GM18909 (cell line): ENCODE measurements around the gene IL1RAPL1.

Experiments used
- ATAC-seq: cut with Tn5 transposase; IDR thresholded peaks from one replicate; pipeline ENCODE4 v1.9.1; 2021; ENCODE audit warnings: mild to moderate bottlenecking; ENCODE audit not compliant: unreplicated experiment, poor library complexity

The IL1RAPL1 gene

GRCh38 chrX:28920153-28920943 is 333.1 kb downstream of the IL1RAPL1 start:
- ATAC-seq = no peak

GRCh38 chrX:28922106-28922505 is 334.9 kb downstream of the IL1RAPL1 start:
- ATAC-seq = no peak

- ATAC-seq = no peak
Measured at GRCh38 chrX:28946846-28947245, 359.6 kb downstream of the IL1RAPL1 start.

GRCh38 chrX:28960063-28960462 is 372.8 kb downstream of the IL1RAPL1 start:
- no peak for ATAC-seq

GRCh38 chrX:28966331-28966730 is 379.1 kb downstream of the IL1RAPL1 start:
- ATAC-seq = no peak

- ATAC-seq = no peak
Measured at GRCh38 chrX:28969126-28969525, 381.9 kb downstream of the IL1RAPL1 start.

GRCh38 chrX:28979877-28980276 is 392.6 kb downstream of the IL1RAPL1 start:
- no peak for ATAC-seq

- ATAC-seq = no peak
Measured at GRCh38 chrX:28981952-28982351, 394.7 kb downstream of the IL1RAPL1 start.

- no peak for ATAC-seq
Measured at GRCh38 chrX:28988246-28988645, 401.0 kb downstream of the IL1RAPL1 start.

- ATAC-seq = no peak
Measured at GRCh38 chrX:28997706-28998463, 410.6 kb downstream of the IL1RAPL1 start.

GRCh38 chrX:28998609-28999135 is 411.4 kb downstream of the IL1RAPL1 start:
- no peak for ATAC-seq

- ATAC-seq = no peak
Measured at GRCh38 chrX:29012867-29013266, 425.6 kb downstream of the IL1RAPL1 start.

GRCh38 chrX:29023207-29023606 is 436.0 kb downstream of the IL1RAPL1 start:
- no peak for ATAC-seq

GRCh38 chrX:29024871-29025270 is 437.6 kb downstream of the IL1RAPL1 start:
- no peak for ATAC-seq

- no peak for ATAC-seq
Measured at GRCh38 chrX:29039501-29039900, 452.3 kb downstream of the IL1RAPL1 start.

GRCh38 chrX:29040160-29040559 is 452.9 kb downstream of the IL1RAPL1 start:
- no peak for ATAC-seq

- no peak for ATAC-seq
Measured at GRCh38 chrX:29042341-29042740, 455.1 kb downstream of the IL1RAPL1 start.

GRCh38 chrX:29043746-29044145 is 456.5 kb downstream of the IL1RAPL1 start:
- ATAC-seq = no peak

- ATAC-seq = no peak
Measured at GRCh38 chrX:29044423-29045184, 457.4 kb downstream of the IL1RAPL1 start.

- no peak for ATAC-seq
Measured at GRCh38 chrX:29065477-29065876, 478.2 kb downstream of the IL1RAPL1 start.

- no peak for ATAC-seq
Measured at GRCh38 chrX:29066516-29066915, 479.3 kb downstream of the IL1RAPL1 start.
